Gastroesophageal sphincter (tissue), 3 donors: ENCODE measurements around the gene SLC35F4.

Experiments
- CTCF ChIP-seq, 4 experiments: fragments of 200-600 bp in 2 of 4; fragments of 450-650 bp in 2 of 4; sonication (generic) in 1 of 4; IDR thresholded peaks; one replicate each; pipeline ENCODE4 v1.5.1; 2017 to 2019; ENCODE audit warnings: antibody characterized with exemption in 4 of 4, mild to moderate bottlenecking in 2 of 4, moderate library complexity in 2 of 4
- EP300 ChIP-seq: sonication (generic); formaldehyde crosslinking; IDR thresholded peaks from one replicate; pipeline ENCODE4 v1.6.1; 2017; ENCODE audit warnings: antibody characterized with exemption, mild to moderate bottlenecking
- POLR2A ChIP-seq, 2 donors: fragments of 450-650 bp; IDR thresholded peaks; one replicate each; pipeline ENCODE4 v1.6.1; 2017; ENCODE audit warnings: antibody characterized with exemption in 2 of 2, mild to moderate bottlenecking in 2 of 2, moderate library complexity in 1 of 2
- POLR2AphosphoS5 ChIP-seq: sonication (generic); formaldehyde crosslinking; IDR thresholded peaks from one replicate; pipeline ENCODE4 v1.6.1; 2017; ENCODE audit warnings: antibody characterized with exemption

- TF ChIP-seq CTCF (IDR thresholded peaks at IDR 0.05) (no peak), POLR2A (IDR thresholded peaks at IDR 0.05) (no peak), EP300 (no peak), POLR2AphosphoS5 (no peak)
Observed at GRCh38 chr14:57865066-57865402, 858 bp downstream of the SLC35F4 start.
